Activated CD8-positive, alpha-beta memory T cell treated with anti-CD3 and anti-CD28 coated beads, Interleukin-2, amount 50 U/mL, for 24 hours (primary cell): ENCODE measurements around the gene RPS6KA2.
"Not testable (repeated sequence)": the region's sequence is repeated elsewhere in the genome, so short reads cannot be mapped to it uniquely, and the experiment has no call there.

Experiments
- DNase-seq: peaks from one replicate; pipeline ENCODE4 v3.0.0-alpha.2; 2020; ENCODE audit errors: extremely low read depth

The RPS6KA2 gene

DNA sequence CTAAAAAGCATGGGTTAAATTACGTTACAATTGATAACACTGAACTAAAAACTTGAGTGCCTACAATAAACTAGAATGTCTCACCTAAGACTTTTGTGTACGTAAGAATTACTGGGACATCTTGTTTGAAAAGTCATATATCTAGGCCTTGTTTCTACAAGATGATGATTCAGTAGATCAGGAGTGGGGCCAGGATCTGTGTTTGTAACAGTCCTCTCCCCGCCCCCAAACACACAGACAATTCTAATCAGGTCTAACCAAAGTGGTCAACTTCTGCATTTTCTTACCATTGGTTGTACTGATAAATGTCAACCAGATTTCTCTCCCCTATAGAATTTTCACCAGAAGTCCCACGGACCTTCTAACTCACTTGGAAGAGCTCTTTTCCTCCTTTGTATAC lies 97.5 kb downstream of the RPS6KA2 start:
- no peak for DNase-seq

DNA sequence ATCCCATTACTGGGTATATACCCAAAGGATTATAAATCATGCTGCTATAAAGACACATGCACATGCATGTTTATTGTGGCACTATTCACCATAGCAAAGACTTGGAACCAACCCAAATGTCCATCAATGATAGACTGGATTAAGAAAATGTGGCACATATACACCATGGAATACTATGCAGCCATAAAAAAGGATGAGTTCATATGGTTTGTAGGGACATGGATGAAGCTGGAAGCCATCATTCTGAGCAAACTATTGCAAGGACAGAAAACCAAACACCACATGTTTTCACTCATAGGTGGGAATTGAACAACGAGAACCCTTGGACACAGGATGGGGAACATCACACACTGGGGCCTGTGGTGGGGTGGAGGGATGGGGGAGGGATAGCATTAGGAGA lies 98.0 kb downstream of the RPS6KA2 start:
- not testable (repeated sequence) for DNase-seq

DNA sequence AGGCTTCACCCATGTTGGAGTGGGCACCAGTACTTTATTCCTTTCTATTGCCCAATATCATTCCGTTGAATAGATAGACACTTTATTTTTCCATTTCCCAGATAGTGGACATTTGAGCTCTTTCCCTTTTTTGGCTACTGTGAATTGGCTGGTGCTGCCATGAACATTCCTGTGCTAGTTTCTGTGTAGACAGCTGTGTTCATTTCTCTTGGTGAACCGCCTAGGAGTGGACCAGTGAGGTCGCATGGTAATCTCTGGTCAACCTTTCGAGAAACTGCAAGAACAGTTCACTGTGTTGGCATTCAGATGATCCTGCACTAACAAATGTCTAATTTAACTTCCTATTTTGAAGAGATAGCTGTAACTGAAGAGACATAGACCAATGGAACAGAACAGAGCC lies 99.2 kb downstream of the RPS6KA2 start:
- DNase-seq = no peak

DNA sequence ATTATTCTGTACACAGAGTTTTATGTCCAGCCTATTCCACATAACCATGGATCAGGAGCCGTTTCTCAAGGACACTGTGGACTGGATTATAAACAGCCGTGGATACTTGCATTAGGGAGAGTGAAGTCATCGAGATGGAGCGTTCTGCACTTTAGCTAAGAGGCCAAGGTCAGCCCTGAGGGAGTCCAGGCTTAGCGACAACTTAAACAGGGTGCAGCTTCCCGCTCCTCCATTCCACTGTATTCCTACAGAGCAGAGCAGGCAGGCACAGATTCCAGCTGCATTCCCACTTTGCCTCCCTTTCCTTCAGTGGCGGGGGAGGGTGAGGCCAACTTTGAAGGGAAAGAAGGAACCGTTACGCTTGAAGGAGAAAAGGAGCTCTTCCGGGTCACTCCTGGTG lies 100.1 kb downstream of the RPS6KA2 start:
- no peak for DNase-seq

DNA sequence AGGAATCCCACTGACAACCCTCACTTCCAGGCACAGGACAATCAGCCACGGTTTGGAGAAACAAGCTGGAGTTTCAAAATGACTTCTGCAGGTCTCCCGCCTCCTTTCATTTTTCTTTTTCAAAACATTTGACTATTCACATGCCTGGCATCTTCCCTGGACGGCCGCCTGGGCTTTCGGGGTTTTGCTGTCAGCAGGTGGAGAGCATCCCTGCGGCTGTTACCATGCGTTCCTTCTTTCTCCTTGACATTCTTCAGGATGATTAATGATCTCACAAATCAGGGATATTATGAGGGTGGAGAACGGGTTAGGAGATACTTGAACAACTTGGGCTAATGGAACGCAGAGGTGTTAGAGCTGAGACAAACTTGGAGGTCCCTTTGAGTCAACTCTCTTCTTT lies 101.5 kb downstream of the RPS6KA2 start:
- DNase-seq = no peak

DNA sequence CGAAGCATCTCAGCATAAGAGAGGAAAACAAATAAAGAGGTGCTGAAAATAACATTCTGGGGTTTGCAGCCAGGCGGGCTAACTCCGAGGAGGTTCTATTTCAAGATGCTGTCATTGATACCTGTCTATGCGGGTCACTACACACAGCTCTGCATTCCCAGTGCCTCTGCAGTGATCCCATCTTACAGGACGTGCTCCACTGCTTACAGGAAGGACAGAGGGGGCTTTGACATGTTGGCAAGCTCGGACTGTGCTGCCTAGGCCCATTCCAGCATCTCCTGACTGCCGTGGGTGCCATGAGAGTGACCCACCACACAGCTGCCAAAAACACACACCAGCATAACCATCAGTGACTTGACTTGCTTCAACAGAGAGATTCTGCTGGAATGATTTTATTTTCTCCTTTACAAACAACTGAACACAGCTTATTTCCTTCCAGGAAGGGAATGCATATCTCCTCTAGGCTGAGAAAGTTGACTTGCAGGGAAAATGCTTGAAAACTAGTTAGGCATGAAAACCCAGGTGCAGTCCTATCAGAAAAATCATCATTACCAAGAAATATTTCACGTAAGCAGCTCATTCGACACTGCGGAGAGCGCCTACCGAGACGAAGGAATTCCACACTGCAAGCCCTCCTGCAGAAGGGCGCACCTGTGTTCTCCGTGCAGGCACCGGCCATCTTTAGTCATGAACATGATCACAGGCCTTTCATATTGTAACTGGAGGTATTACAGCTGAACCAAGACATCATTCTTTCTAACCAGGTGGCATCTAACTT lies 103.1 kb downstream of the RPS6KA2 start:
- DNase-seq = no peak

DNA sequence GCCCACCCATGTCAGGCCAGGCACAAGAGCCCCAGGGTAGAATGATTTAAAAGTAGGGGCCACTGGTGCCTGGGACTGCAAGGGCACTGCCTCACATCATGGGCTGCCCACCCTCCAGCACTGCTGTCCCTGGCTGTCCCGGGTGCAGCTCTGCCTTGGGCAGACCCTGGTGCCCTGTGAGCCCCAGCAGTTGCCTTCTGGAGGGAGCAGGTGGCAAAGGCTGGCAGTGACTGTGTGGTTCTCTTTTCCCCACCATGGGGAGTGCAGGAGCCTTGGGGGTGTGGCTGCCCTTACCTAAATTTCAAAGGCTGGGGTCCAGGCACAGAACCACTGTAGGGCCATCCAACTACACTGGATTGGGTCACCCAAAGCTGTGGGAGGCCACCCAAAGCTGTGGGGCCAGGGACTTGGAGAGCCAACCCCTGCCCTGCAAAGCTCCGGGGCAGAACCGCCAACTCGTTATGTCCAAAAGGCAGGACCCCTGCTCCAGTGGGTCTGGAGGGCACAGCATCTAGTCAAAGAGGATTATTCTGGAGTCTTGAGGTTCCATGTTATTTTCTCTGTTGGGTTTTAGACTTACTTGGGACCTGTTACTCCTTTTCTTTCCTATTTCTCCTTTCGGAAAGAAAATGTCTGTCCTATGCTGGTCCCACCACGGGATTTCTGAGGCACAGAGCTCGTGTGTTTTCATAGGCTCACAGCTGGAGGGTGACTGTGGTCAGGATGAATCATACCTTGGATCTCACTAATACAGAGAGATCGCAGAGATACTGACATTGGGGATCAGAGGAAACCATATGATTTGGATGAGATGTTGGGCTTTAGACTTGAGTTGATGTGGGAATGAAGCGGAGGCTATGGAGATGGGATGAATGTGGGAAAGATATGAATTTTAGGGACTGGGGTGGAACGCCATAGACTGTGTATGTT lies 105.9 kb downstream of the RPS6KA2 start:
- no peak for DNase-seq

DNA sequence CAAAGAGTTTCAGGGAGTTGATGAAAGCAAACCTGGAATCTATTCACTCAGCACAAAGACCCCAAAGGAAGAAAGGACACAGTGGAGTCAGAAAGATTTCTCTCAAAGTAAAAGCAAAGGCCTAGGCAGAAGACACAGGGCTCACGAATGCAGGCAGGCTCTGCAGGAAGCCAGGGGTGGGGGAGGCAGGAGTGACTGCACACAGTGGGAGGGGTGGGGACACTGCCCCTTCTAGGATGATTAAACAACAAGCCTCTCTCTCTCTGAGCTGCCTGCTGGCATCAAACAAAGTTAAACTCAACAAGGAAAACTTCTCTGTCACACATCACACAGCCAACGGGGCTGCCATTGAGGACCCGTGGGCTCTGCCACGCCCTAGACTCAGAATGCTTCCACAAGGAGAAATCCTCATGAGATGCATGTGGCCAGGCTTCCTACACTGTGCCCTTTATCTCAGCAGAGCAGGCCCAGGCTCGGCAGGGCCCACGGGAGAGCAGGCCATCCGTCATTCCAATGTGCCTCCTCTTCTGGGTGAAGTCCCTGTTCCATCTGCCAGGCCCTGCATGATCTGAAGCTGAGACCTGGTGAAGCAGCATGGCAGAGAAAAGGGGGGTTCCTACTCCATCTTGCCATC lies 110.7 kb downstream of the RPS6KA2 start:
- DNase-seq = no peak

DNA sequence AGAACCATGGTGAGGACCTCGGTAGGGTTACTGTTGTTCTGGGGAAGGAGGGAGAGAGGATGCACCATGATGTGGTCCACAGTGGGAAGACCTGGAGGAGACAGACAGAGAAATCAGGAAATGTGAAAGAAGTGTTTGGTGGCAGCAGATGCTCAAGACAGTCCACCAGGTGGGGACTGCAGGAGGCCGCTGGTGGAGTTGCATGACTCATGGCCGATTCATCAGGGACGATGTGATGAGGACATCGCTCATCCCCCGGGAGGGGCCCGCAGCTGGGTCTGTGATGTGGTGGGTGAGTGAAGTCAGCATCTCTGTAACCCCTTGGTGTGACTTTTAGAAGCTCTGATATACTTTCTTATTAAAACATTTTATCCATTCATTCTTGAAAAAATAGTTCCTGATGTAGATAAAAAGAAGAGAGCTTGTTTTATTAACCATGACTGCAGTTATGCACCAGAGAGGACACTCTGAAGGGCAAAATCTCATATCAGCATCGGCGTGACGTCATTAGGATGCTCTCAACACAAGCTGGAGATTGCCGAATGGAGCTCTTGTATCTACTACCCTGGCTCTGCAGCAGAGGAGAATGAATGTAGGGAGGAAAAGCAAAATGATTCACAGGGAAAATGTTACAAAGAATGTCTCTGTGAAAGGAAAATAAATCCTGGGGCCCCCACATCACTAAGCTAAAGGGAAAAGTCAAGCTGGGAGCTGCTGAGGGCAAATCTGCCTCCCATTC lies 111.8 kb downstream of the RPS6KA2 start:
- peak; percentile 34 for DNase-seq

DNA sequence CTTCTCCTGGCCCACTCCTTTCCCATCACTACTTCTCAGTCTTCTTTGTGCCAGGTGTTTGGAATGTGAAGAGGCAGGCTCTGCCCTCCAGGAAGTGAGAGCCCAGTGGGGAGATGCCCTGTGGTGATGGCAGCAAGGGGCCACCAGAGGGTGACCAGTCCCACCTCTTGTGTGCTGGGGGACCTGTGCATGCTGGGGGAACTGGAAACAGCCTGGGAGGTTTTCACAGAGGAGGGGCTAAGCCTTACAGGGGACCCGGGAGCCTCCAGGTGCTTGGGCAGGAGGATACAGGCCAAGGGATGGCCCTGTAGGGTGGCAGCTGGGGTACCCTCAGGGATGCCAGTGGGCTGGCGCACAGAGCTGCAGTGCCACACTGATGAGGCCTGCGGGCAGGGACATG lies 112.9 kb downstream of the RPS6KA2 start:
- no peak for DNase-seq

DNA sequence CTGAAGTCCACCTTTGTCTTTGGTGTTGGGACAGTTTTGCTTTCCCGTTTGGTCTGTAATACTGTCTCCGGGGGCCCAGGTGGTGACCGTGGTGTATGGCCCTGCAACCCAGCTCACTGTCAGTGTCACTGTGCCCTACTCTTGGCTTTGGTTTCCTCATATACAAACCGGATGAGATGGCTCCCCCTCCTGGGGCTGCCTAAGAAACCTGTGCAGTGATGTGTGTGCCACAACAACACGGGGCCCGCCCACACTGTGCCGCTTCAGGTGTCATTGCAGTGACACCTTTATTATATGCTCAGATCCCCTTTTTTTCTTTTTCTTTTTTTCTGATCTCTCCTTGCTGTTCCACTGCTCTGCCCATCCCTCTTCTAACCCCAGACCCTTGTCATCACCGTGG lies 114.5 kb downstream of the RPS6KA2 start:
- no peak for DNase-seq

DNA sequence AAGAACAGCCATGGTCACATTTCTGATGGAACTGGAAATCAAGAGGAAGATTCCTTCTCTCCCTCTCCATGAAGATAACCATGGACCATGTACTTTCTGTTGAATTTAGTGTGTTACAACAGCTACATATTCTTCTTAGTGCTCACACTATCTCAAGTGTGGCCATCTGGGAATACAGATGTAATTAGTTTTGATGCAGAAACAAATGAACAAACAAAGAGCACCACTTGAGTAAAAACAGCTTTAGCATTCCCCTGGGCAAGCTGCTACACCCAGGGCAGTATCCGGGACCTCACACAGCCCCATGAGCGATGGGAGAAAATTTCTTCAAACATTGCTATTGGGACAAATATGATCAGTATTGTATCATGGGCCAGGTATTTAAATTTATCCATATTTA lies 115.7 kb downstream of the RPS6KA2 start:
- DNase-seq = no peak

DNA sequence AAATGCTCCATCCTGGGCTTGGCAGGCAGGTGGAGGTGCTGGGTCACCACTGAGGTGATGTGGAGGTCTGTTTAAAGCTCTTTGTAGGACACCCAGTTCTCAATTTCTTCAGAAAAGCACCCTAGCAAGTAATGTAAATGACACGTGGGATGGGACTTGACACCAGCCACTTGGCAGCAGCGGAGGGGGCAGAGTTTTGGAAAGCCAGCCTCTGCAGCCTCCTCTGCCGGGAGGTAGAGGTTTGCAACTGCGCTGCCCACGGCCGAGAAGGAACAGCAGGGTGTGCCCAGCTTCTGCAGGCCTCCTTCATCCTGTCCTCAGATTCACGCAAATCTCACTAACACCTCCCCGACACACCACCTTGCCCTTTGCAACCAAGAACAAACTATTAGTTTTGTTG lies 117.9 kb downstream of the RPS6KA2 start:
- DNase-seq = no peak

DNA sequence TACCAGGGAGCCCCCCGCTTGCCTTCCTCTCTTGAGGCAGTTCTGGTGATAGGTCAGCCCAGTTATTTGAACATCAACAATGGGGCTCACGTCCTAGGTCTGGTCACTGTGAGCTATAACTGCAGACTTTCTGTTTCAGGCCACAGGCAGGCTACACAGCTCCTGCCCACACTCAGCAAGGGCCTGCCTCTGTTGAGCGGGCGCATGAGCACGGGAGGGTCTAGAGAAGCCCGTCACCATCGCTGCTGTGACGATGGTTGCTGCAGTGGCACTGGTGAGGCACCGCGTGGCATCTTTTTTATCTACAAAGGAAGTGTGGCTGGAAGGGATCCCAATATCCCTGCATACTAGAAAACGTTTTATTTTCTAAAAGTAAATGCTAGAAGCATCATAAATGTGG lies 118.3 kb downstream of the RPS6KA2 start:
- no peak for DNase-seq

DNA sequence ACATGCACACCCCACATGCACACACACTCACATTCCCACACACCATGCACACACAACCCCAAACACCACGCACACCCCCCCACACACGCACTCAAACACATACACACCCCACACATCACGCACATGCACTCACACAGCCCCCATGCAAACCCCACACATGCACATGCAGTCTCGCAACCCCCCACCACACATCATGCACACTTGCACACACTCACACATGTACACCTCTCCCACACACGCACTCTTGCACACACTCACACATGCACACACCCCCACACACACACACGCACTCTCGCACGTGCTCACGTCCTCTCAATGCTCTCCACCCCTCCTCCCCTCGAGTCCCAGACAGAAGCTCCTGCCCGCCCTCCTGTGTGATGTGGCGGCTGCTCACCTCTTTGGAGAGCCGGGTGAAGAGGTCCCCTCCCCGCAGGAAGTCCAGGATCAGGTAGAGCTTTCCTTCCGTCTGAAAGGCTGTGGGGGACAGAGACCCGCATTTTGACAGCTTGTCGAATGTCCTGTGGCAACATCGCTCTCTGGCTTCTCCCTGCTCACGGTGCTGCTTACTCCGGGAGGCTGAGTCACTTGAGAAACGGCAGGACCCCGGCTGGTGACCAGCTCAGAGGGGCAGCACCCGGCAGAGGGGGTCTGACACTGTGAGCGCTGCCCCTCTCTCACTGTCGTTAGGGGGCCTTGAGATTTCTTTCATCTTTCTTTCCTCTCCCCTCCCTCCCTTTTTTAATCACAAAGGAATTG lies 119.1 kb downstream of the RPS6KA2 start:
- no peak for DNase-seq

DNA sequence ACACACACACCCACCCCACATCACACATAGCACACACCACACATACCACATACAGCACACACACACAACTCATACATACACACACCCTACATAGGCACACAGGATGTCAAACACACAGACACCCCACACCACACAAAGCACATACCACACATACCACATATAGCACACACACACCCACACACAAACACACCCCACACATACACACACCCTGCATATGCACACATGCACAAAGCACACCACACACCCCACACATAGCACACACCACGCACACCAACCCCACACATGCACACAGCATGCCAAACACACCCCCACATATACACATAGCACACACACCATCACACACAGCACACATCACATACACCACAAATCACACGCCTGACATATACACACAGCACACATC lies 119.7 kb downstream of the RPS6KA2 start:
- no peak for DNase-seq

DNA sequence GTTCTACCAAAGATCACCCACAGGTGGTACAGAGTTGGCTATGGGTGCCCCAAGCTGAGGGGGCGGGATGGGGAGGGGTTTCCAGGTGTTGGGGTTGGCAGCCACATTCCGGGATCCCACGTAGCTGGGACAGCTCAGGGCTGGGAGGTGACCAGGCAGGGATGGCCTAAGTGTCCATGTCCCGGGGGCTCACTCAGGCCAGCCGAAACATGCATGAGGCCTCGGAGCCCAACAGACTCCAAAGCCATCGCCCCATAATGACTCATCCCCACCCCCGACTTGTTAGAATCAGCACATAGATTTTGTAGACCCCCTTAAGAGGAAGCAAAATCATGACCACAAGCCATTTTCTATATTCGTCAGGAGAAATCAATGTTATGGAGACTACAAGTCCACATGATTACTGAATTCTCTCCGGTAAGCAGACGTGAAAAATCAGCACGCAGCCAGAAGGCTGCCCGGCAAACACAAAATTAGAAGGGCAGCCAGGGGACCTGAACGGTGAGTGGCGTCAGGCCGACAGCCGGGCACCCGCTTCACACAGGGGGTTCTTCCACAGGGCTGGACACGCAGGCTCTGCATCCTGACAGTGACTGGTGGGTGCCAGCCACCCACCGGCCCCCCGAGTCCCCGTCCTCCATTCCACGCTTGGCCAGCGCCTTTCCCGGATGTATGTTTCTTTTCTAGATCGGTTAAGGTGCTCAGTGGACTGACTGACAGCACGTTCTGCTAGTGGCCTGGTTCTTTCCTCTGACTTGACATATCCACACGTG lies 121.7 kb downstream of the RPS6KA2 start:
- DNase-seq = no peak

DNA sequence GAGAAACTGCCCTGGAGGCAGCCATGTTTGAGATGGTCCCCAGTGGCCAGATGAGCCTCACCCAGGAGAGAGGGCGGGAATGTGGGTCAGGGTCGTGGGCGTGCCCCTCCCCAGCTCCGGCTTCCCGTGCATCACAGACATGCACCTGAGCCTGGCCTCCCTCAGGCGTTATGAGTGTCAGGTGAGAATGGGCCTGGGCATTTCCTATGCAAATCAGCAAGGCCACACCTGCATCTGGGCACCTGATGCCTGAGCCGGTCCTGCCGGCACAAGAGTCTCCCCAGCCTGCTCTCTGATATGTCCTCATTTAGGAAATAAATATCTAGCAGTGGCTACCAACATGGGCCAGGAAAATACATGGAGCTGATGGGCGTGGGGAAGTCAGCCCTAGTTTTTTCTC lies 123.0 kb downstream of the RPS6KA2 start:
- no peak for DNase-seq

DNA sequence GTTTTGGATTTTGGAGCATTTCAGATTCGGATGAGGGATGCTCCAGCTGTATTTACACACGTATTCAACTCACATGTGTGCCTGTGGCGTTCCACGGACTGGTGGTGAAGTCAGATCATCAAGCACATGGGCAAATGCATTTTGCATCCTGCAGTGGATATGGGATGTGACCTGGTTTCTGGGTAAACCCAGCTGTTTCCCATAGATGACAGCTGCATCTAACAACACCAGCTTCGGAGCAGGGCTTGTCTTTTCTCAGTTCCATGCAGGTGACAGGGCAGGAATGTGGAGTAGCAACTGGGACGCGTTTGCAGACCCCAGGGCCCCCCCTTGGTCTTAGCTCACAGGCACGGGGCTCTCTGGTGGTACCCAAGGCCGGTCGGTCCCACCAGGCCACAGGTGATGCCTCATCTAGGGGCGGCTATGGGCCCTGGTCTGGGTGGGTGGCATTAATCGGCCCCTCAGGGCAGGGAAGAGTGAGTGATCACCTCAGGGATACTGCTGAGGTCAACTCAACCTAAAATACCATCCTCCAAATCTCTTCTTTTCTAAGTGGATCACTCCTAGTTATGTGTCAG lies 123.8 kb downstream of the RPS6KA2 start:
- no peak for DNase-seq

DNA sequence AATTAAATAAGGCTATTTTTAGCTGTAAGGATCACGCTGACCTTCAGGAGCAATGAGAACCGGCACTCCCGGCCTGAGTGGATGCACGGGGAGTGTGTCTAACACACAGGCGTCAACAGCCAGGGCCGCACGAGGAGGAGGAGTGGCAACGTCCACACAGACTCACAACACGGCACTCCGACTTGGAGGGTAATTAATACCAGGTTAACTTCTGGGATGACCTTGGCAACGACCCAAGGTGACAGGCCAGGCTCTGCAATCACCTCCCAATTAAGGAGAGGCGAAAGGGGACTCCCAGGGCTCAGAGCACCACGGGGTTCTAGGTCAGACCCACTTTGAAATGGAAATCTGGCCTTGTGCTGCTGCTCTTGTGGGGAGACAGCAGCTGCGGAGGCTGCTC lies 124.6 kb downstream of the RPS6KA2 start:
- no peak for DNase-seq
